Spleen (tissue), 11 donors: ENCODE data around the gene KLC3. TPM values are rescaled to one million over a fixed set of nuclear protein-coding genes. Genes with fewer than 3 reads are reported as not detected.

Experiments
- DNase-seq: peaks from one replicate; pipeline ENCODE4 v3.0.0-alpha.2; 2020
- H3K27ac ChIP-seq, 8 donors: fragments of 200-600 bp; sonication (generic) in 7 of 8; 1 replicate in 4 of 8; 2 replicates in 4 of 8; pipeline versions ENCODE4 v1.5.0 to v1.8.0; 2016 to 2021; ENCODE audit warnings: inconsistent platforms in 4 of 8, mild to moderate bottlenecking in 4 of 8, moderate library complexity in 1 of 8
- H3K27me3 ChIP-seq, 7 donors: fragments of 200-600 bp; sonication (generic) in 6 of 7; replicated peaks in 1 of 7; 1 replicate in 4 of 7; 2 replicates in 3 of 7; pipeline versions ENCODE4 v1.5.0 to v1.8.0; 2016 to 2021; ENCODE audit warnings: inconsistent platforms in 3 of 7, mild to moderate bottlenecking in 1 of 7
- H3K36me3 ChIP-seq, 6 donors: fragments of 200-600 bp; sonication (generic) in 5 of 6; 1 replicate in 4 of 6; 2 replicates in 2 of 6; pipeline versions ENCODE4 v1.5.0 to v1.8.0; 2016 to 2021; ENCODE audit warnings: inconsistent platforms in 2 of 6
- H3K4me1 ChIP-seq, 6 donors: fragments of 200-600 bp; sonication (generic) in 5 of 6; 1 replicate in 3 of 6; 2 replicates in 3 of 6; pipeline versions ENCODE4 v1.5.0 to v1.8.0; 2016 to 2021; ENCODE audit warnings: inconsistent platforms in 3 of 6
- H3K4me3 ChIP-seq, 8 donors: fragments of 200-600 bp; sonication (generic) in 7 of 8; 1 replicate in 4 of 8; 2 replicates in 4 of 8; pipeline versions ENCODE4 v1.5.0 to v1.8.0; 2016 to 2021; ENCODE audit warnings: inconsistent platforms in 4 of 8, mild to moderate bottlenecking in 4 of 8, moderate library complexity in 2 of 8
- H3K9me3 ChIP-seq, 8 donors: fragments of 200-600 bp; sonication (generic) in 7 of 8; 1 replicate in 4 of 8; 2 replicates in 4 of 8; pipeline versions ENCODE4 v1.5.0 to v1.8.0; 2016 to 2021; ENCODE audit warnings: inconsistent platforms in 4 of 8
- CTCF ChIP-seq, 11 experiments: fragments of 200-600 bp in 7 of 11; fragments of 450-650 bp in 4 of 11; sonication (generic) in 4 of 11; IDR thresholded peaks in 8 of 11; conservative IDR thresholded peaks in 3 of 11; 1 replicate in 7 of 11; 2 replicates in 4 of 11; pipeline versions ENCODE4 v1.4.0 to v1.8.0; 2016 to 2021; ENCODE audit warnings: antibody characterized with exemption in 11 of 11, inconsistent platforms in 4 of 11, mild to moderate bottlenecking in 1 of 11
- POLR2A ChIP-seq, 3 donors: fragments of 450-650 bp; IDR thresholded peaks; one replicate each; pipeline ENCODE4 v1.5.1; 2017; ENCODE audit warnings: antibody characterized with exemption in 3 of 3, mild to moderate bottlenecking in 1 of 3
- POLR2AphosphoS5 ChIP-seq, 3 donors: sonication (generic); formaldehyde crosslinking; IDR thresholded peaks; one replicate each; pipeline ENCODE4 v1.5.1; 2017; ENCODE audit warnings: antibody characterized with exemption in 3 of 3
- WGBS, 5 donors: extraction: QIAGEN DNeasy Blood & Tissue Kit in 3 of 5; methylation state at CpG; one replicate each; pipeline versions ENCODE4 v1.1.5 to v1.1.7; 2013 to 2018; 5-methylcytosine and 5-hydroxymethylcytosine counted together
- intact Hi-C: fragments of 100-400 bp; cut with DNase I; formaldehyde crosslinking; loops from one replicate; pipeline ENCODE4 v1.15.0; 2023; ENCODE audit warnings: low total_unique reads
- polyA plus RNA-seq, 3 donors: library from polyadenylated mRNA; stranded (reverse); fragments of 200-250 nt; gene quantifications; one replicate each; pipeline ENCODE4 v1.2.1, GENCODE V29; 2013
- total RNA-seq, 7 donors: library from RNA; depleted of rRNA in 3 of 7; stranded (reverse); fragments of >200 nt in 3 of 7; fragmentation: NEBNext Ultra II Directional in 4 of 7; extraction: Animal tissue kit (Norgen Biotek cat#: 25700) in 4 of 7; gene quantifications; one replicate each; pipeline versions ENCODE4 v1.1.0 to v1.2.1, GENCODE V29; 2016 to 2021
- donor health status: healthy with polysubstance abuse.
- donor health status: DM: no; HTN: no; CAD: no; lungs with moderate emphysema.
- donor health status: DM: no; HTN: no; CAD: no.
- donor health status: Bipolar disorder and iron deficiency.
- donor health status: healthy.
- donor health status: DM: no; HTN: no; CAD: no.
- donor health status: DM: yes; HTN: yes; CAD: no.

KLC3 gene
- total and polyA plus RNA-seq, 10 donors: 0.05 to 0.87 (median 0.08) TPM; not detected in 6

- no peaks in the 10 kb centered on the region for H3K4me1 ChIP-seq
- TF ChIP-seq CTCF (IDR thresholded peaks at IDR 0.05 in 8 of 11, conservative IDR thresholded peaks at IDR 0.05 in 3 of 11) (no peak), POLR2A (IDR thresholded peaks at IDR 0.05) (no peak), POLR2AphosphoS5 (IDR thresholded peaks at IDR 0.05) (no peak)
- no peaks in the 10 kb centered on the region for H3K9me3 ChIP-seq
- WGBS, 5 donors: 70 to 79% (median 75%) methylated on average over 8 of the region's 8 CpGs
- no peaks in the 10 kb centered on the region for H3K36me3 ChIP-seq
- no peak for DNase-seq
- intact Hi-C loops: no loop called here
- no peak overlapping the region for H3K4me3 ChIP-seq
- peaks cover 0 to 65% (median 2%) of the 10 kb centered on the region in 7 donors for H3K27me3 ChIP-seq
- no peak overlapping the region for H3K27ac ChIP-seq
Measured at GRCh38 chr19:45314708-45315245, 25.8 kb upstream of the KLC3 start.

- Histone ChIP-seq H3K4me1 (no peaks in the 10 kb centered on the region), H3K36me3 (no peaks in the 10 kb centered on the region), H3K27ac (no peak overlapping the region), H3K4me3 (no peak overlapping the region), H3K9me3 (no peaks in the 10 kb centered on the region), H3K27me3 (peaks cover 0 to 70% (median 2%) of the 10 kb centered on the region in 7 donors)
- no peak for DNase-seq
- TF ChIP-seq CTCF (IDR thresholded peaks at IDR 0.05 in 8 of 11, conservative IDR thresholded peaks at IDR 0.05 in 3 of 11) (no peak), POLR2A (IDR thresholded peaks at IDR 0.05) (no peak), POLR2AphosphoS5 (IDR thresholded peaks at IDR 0.05) (no peak)
- WGBS, 5 donors: 64 to 76% (median 69%) methylated on average over 12 to 21 of the region's 21 CpGs
- intact Hi-C loops: no loop called here
Measured at GRCh38 chr19:45315304-45315703, 25.2 kb upstream of the KLC3 start.

- peaks cover 0 to 14% (median 6%) of the 10 kb centered on the region in 6 donors for H3K4me1 ChIP-seq
- H3K27me3 ChIP-seq: peaks cover 0 to 87% (median 23%) of the 10 kb centered on the region in 7 donors
- H3K36me3 ChIP-seq: no peaks in the 10 kb centered on the region
- H3K4me3 ChIP-seq: no peak overlapping the region
- WGBS, 5 donors: 84 to 91% (median 88%) methylated on average over 11 to 12 of the region's 12 CpGs
- H3K9me3 ChIP-seq: no peaks in the 10 kb centered on the region
- intact Hi-C loops: no loop called here
- H3K27ac ChIP-seq: no peak overlapping the region
- TF ChIP-seq CTCF (IDR thresholded peaks at IDR 0.05 in 8 of 11, conservative IDR thresholded peaks at IDR 0.05 in 3 of 11): no peak
- no peak for TF ChIP-seq POLR2A (IDR thresholded peaks at IDR 0.05)
- TF ChIP-seq POLR2AphosphoS5 (IDR thresholded peaks at IDR 0.05): no peak
- no peak for DNase-seq
Measured at GRCh38 chr19:45320997-45321775, 19.4 kb upstream of the KLC3 start.

- no peak for DNase-seq
- H3K27me3 ChIP-seq: peaks cover 0 to 81% (median 23%) of the 10 kb centered on the region in 7 donors
- TF ChIP-seq POLR2AphosphoS5 (IDR thresholded peaks at IDR 0.05) (no peak), POLR2A (IDR thresholded peaks at IDR 0.05) (no peak), CTCF (IDR thresholded peaks at IDR 0.05 in 8 of 11, conservative IDR thresholded peaks at IDR 0.05 in 3 of 11) (no peak)
- no peaks in the 10 kb centered on the region for H3K36me3 ChIP-seq
- no peak overlapping the region for H3K27ac ChIP-seq
- H3K4me3 ChIP-seq: no peak overlapping the region
- intact Hi-C loops: no loop called here
- no peaks in the 10 kb centered on the region for H3K9me3 ChIP-seq
- 43 to 65% (median 58%) methylated on average over 6 to 7 of the region's 7 CpGs for WGBS, 5 donors
- peaks cover 0 to 17% (median 8%) of the 10 kb centered on the region in 6 donors for H3K4me1 ChIP-seq
Measured at GRCh38 chr19:45321848-45322247, 18.7 kb upstream of the KLC3 start.
